Measurements from ENCODE around the gene RNPEPL1.

Gene RNPEPL1

GRCh38 chr2:240591784-240592183, 23.5 kb downstream of the RNPEPL1 start:
- DNase-seq (ENCODE audit: low read depth) = no peak

- DNase-seq (ENCODE audit: low read depth) = no peak
Measured at GRCh38 chr2:240593026-240593702, 24.9 kb downstream of the RNPEPL1 start.

- no peak for DNase-seq (ENCODE audit: low read depth)
Measured at GRCh38 chr2:240593703-240594451, 25.6 kb downstream of the RNPEPL1 start.

GRCh38 chr2:240594511-240595380, 26.5 kb downstream of the RNPEPL1 start:
- no peak for DNase-seq (ENCODE audit: low read depth)

GRCh38 chr2:240595381-240596079, 27.2 kb downstream of the RNPEPL1 start:
- DNase-seq (ENCODE audit: low read depth) = no peak

GRCh38 chr2:240596080-240596460, 27.8 kb downstream of the RNPEPL1 start:
- no peak for DNase-seq (ENCODE audit: low read depth)

GRCh38 chr2:240596491-240596931, 28.2 kb downstream of the RNPEPL1 start:
- DNase-seq (ENCODE audit: low read depth) = no peak

GRCh38 chr2:240597054-240597418, 28.8 kb downstream of the RNPEPL1 start:
- DNase-seq (ENCODE audit: low read depth) = no peak

- DNase-seq (ENCODE audit: low read depth) = no peak
Measured at GRCh38 chr2:240597419-240598181, 29.3 kb downstream of the RNPEPL1 start.

- DNase-seq (ENCODE audit: low read depth) = no peak
Measured at GRCh38 chr2:240598311-240598911, 30.1 kb downstream of the RNPEPL1 start.

GRCh38 chr2:240599141-240599583, 30.9 kb downstream of the RNPEPL1 start:
- DNase-seq (ENCODE audit: low read depth) = no peak

GRCh38 chr2:240600451-240600961, 32.2 kb downstream of the RNPEPL1 start:
- no peak for DNase-seq (ENCODE audit: low read depth)

- DNase-seq (ENCODE audit: low read depth) = no peak
Measured at GRCh38 chr2:240601061-240601830, 33.0 kb downstream of the RNPEPL1 start.

- no peak for DNase-seq (ENCODE audit: low read depth)
Measured at GRCh38 chr2:240601831-240602160, 33.5 kb downstream of the RNPEPL1 start.

- DNase-seq (ENCODE audit: low read depth) = no peak
Measured at GRCh38 chr2:240602266-240603050, 34.2 kb downstream of the RNPEPL1 start.

- DNase-seq (ENCODE audit: low read depth) = no peak
Measured at GRCh38 chr2:240603081-240603835, 35.0 kb downstream of the RNPEPL1 start.

- DNase-seq (ENCODE audit: low read depth) = no peak
Measured at GRCh38 chr2:240603846-240604245, 35.6 kb downstream of the RNPEPL1 start.

- no peak for DNase-seq (ENCODE audit: low read depth)
Measured at GRCh38 chr2:240604291-240604938, 36.1 kb downstream of the RNPEPL1 start.
